ENCODE measurements around the gene B3GNT3.

GRCh38 chr19:17775245-17775927 lies 19.6 kb upstream of the B3GNT3 start:
- TF ChIP-seq, protein P1, sequence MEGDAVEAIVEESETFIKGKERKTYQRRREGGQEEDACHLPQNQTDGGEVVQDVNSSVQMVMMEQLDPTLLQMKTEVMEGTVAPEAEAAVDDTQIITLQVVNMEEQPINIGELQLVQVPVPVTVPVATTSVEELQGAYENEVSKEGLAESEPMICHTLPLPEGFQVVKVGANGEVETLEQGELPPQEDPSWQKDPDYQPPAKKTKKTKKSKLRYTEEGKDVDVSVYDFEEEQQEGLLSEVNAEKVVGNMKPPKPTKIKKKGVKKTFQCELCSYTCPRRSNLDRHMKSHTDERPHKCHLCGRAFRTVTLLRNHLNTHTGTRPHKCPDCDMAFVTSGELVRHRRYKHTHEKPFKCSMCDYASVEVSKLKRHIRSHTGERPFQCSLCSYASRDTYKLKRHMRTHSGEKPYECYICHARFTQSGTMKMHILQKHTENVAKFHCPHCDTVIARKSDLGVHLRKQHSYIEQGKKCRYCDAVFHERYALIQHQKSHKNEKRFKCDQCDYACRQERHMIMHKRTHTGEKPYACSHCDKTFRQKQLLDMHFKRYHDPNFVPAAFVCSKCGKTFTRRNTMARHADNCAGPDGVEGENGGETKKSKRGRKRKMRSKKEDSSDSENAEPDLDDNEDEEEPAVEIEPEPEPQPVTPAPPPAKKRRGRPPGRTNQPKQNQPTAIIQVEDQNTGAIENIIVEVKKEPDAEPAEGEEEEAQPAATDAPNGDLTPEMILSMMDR (conservative IDR thresholded peaks at IDR 0.05; ENCODE audit: low read depth, low read length): peak; percentile 86
- TF ChIP-seq EZH2 (IDR thresholded peaks at IDR 0.05; ENCODE audit: low read length, unreplicated experiment): no peak
